Neutrophil (primary cell): ENCODE measurements around the gene PLXNA4.
"Not testable (repeated sequence)": the region's sequence is repeated elsewhere in the genome, so short reads cannot be mapped to it uniquely, and the experiment has no call there.

ENCODE experiments used
- H3K27ac ChIP-seq: fragments of 200-600 bp; sonication (generic); 2 replicates; pipeline ENCODE4 v1.5.1; 2016; ENCODE audit warnings: mild to moderate bottlenecking, moderate library complexity
- H3K27me3 ChIP-seq: fragments of 200-600 bp; sonication (generic); 2 replicates; pipeline ENCODE4 v1.6.0; 2016; ENCODE audit warnings: mild to moderate bottlenecking
- H3K36me3 ChIP-seq: fragments of 200-600 bp; sonication (generic); 2 replicates; pipeline ENCODE4 v1.5.1; 2017
- H3K4me1 ChIP-seq, 2 experiments: fragments of 200-600 bp in 1 of 2; sonication (generic) in 1 of 2; 1 replicate in 1 of 2; 2 replicates in 1 of 2; pipeline versions ENCODE4 v1.5.1 to v1.6.1; 2013 to 2016; ENCODE audit warnings: low read depth in 1 of 2, low read length in 1 of 2, mild to moderate bottlenecking in 1 of 2, moderate library complexity in 1 of 2; ENCODE audit not compliant: control insufficient read depth in 1 of 2, insufficient read depth in 1 of 2
- H3K4me3 ChIP-seq, 2 experiments: fragments of 200-600 bp in 1 of 2; sonication (generic) in 1 of 2; 1 replicate in 1 of 2; 2 replicates in 1 of 2; pipeline ENCODE4 v1.5.1; 2013 to 2016; ENCODE audit warnings: low read depth in 1 of 2, low read length in 1 of 2, mild to moderate bottlenecking in 1 of 2, moderate library complexity in 1 of 2
- H3K9me3 ChIP-seq: fragments of 200-600 bp; sonication (generic); 2 replicates; pipeline ENCODE4 v1.5.1; 2016
- CTCF ChIP-seq: fragments of 200-600 bp; sonication (generic); IDR thresholded peaks from 2 replicates; pipeline ENCODE4 v1.5.1; 2016; ENCODE audit warnings: antibody characterized with exemption

PLXNA4 gene

DNA sequence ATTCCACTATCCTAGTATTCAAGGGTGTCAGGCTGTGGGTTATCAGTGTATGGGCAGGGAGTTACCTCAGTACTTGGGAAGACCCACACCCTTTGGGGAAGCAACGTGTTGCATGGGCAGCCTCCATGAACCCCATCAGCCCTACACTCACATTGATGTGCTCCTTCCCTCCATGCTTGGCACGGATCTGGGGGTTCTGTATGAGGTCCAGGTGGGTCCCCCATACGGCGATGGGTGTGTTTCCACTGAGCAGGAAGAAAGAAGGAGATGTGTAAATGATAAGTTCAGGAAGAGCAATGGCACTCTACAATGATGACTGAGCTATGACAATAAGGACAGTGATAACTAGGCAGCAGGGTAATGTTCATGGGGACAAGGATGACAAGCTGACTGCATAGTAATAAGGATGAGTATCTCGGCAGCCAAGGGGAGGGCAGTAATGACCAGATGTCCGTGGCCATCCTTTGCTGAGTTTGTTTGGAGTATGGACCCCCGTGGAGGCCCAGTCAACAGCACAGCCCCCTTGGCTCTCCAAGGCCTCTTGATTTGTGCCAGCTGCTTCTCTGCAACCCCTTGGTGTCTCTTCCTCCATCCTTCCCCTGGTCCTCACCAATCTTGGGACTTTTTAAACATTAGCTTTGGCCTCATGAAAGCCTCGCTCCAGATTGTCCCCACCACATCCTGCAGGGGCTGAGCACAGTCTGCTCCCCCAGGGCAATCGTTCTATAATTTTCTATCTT lies 394.2 kb downstream of the PLXNA4 start:
- Histone ChIP-seq H3K4me1 (no peaks in the 10 kb centered on the region), H3K27me3 (no peaks in the 10 kb centered on the region)
- TF ChIP-seq CTCF, result no peak

GRCh38 chr7:132181371-132181770 lies 394.9 kb downstream of the PLXNA4 start:
- H3K36me3 ChIP-seq, result no peaks in the 10 kb centered on the region
- no peaks in the 10 kb centered on the region for H3K9me3 ChIP-seq
- H3K27ac ChIP-seq, result no peak overlapping the region
- H3K4me3 ChIP-seq, result no peak overlapping the region
- no peak for TF ChIP-seq CTCF
- no peaks in the 10 kb centered on the region for H3K27me3 ChIP-seq
- no peaks in the 10 kb centered on the region for H3K4me1 ChIP-seq

More for the DNA sequence above, 394.2 kb downstream of the PLXNA4 start:
- peaks cover 1% of the 10 kb centered on the region for H3K9me3 ChIP-seq
- H3K27ac ChIP-seq, result no peak overlapping the region
- no peak overlapping the region for H3K4me3 ChIP-seq
- H3K36me3 ChIP-seq, result no peaks in the 10 kb centered on the region

- Histone ChIP-seq H3K4me3 (no peak overlapping the region), H3K36me3 (no peaks in the 10 kb centered on the region), H3K27me3 (no peaks in the 10 kb centered on the region), H3K9me3 (no peaks in the 10 kb centered on the region), H3K4me1 (no peaks in the 10 kb centered on the region), H3K27ac (no peak overlapping the region)
- no peak for TF ChIP-seq CTCF
These were observed 395.8 kb downstream of the PLXNA4 start for GRCh38 chr7:132180481-132180880.

GRCh38 chr7:132179681-132180080 lies 396.6 kb downstream of the PLXNA4 start:
- no peaks in the 10 kb centered on the region for H3K4me1 ChIP-seq
- no peak overlapping the region for H3K27ac ChIP-seq
- H3K27me3 ChIP-seq, result no peaks in the 10 kb centered on the region
- H3K9me3 ChIP-seq, result no peaks in the 10 kb centered on the region
- no peaks in the 10 kb centered on the region for H3K36me3 ChIP-seq
- no peak overlapping the region for H3K4me3 ChIP-seq
- no peak for TF ChIP-seq CTCF

GRCh38 chr7:132179080-132179430 lies 397.2 kb downstream of the PLXNA4 start:
- Histone ChIP-seq H3K27me3 (no peaks in the 10 kb centered on the region), H3K27ac (no peak overlapping the region), H3K36me3 (no peaks in the 10 kb centered on the region), H3K4me1 (no peaks in the 10 kb centered on the region), H3K9me3 (no peaks in the 10 kb centered on the region), H3K4me3 (no peak overlapping the region)
- no peak for TF ChIP-seq CTCF

- H3K4me3 ChIP-seq, H3K36me3 ChIP-seq, H3K9me3 ChIP-seq, H3K27me3 ChIP-seq, H3K4me1 ChIP-seq, H3K27ac ChIP-seq: not testable (repeated sequence)
These were observed 397.7 kb downstream of the PLXNA4 start for GRCh38 chr7:132178402-132179079.
